ENCODE results near the gene NLE1.

GRCh38 chr17:35148144-35148543, 6.0 kb upstream of the NLE1 start:
- TF ChIP-seq CTCF (IDR thresholded peaks at IDR 0.05; ENCODE audit: insufficient read depth, low read length, poor library complexity, severe bottlenecking), result no peak
- no peak for TF ChIP-seq EZH2phosphoT487 (conservative IDR thresholded peaks at IDR 0.05; ENCODE audit: low read length)

Measured in SU-DHL-6 (cell line).